Measurements from ENCODE around the gene PDE1A.
A peak's percentile ranks its signal among the peaks of the same experiment; 100 is the strongest.

The PDE1A gene

GRCh38 chr2:182197529-182197928 lies 229.3 kb downstream of the PDE1A start:
- no peak for DNase-seq (ENCODE audit: low read depth)

GRCh38 chr2:182193291-182193690 lies 233.5 kb downstream of the PDE1A start:
- DNase-seq (ENCODE audit: low read depth), result no peak

- no peak for DNase-seq (ENCODE audit: low read depth)
Observed at GRCh38 chr2:182191061-182191460, 235.8 kb downstream of the PDE1A start.

GRCh38 chr2:182187130-182187529 lies 239.7 kb downstream of the PDE1A start:
- no peak for DNase-seq (ENCODE audit: low read depth)

DNA sequence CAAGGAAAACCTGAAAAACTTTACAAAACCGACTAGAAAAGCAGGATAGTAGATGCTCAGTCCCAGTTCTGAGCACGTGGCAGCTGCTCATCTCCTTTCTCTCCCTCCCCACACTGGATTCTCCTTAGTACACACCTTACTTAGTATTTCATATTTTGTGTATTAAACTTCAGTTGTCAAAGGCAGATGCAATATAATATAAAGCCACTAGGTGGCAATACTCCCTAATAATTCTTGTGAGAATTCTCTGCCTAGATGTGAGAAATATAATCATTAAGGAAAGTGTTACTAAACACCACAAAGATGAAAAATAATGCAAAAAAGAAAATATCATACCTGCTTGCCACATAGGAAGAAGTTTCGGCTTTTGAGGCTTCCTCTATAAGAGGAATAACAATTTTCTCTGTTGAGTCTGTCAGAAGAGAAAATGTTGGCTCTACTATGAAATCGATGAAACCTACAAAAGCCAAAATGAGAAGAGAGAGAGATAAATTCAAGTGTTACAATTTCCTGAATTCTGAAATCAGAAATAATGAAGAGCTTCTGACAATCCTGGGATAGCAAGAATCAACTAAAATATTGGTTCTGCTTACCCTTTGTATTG lies 240.6 kb downstream of the PDE1A start:
- peak; percentile 46 for DNase-seq (ENCODE audit: low read depth)

DNA sequence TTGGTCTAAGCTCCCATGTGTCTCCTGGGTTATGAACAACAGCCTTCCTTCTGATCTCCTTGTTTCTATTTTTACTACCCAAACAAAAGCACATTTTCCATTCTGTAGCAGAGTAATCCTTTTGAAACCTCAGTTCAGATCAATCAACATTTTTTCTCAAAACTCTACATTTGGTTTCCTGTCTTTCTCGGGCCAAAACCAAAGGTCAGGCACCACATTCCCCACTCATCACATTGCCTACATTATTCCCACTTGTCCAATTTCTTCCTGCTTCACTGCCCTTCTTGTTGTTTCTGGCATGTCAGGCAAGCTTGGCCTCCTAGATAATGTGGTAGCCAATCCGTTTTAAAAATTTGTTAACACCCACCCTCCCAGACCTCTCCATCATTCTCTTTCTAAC lies 244.4 kb downstream of the PDE1A start:
- no peak for DNase-seq (ENCODE audit: low read depth)

GRCh38 chr2:182181381-182181780 lies 245.5 kb downstream of the PDE1A start:
- DNase-seq (ENCODE audit: low read depth), result no peak

GRCh38 chr2:182179176-182179575 lies 247.7 kb downstream of the PDE1A start:
- DNase-seq (ENCODE audit: low read depth), result no peak

DNA sequence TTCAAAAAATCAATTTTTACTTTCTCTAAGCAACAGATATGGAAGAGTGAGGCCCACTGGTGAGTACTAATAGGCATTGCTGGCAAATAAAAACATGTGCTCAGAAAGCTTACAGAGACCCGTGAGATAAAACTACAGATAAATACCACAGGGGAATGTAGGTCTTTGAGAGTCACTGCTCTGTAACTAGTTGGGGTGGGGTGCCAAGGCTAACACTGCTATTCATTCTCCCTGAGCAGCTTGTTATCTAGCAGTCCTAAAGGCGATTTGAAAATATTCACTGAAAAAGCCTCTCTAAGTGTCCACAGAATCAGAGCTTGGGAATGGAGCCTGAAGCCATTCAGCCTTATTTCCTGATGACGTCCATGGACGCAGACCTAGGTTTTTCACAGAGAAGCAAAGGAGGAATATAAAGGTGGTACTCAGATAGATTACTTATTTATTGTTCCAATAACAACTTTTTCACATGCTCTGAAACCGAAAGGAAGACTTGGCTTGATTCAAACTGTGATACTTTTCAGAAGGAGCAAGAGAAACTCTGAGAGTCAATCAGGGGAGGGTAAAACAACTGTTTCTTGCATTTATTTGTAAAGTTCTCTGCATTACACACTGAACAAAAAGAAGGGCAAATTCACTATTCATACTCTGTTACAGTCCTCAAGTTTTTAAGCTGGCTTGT lies 252.8 kb downstream of the PDE1A start:
- DNase-seq (ENCODE audit: low read depth), result peak; percentile 24

- DNase-seq (ENCODE audit: low read depth), result no peak
Observed at GRCh38 chr2:182170341-182170740, 256.5 kb downstream of the PDE1A start.

DNA sequence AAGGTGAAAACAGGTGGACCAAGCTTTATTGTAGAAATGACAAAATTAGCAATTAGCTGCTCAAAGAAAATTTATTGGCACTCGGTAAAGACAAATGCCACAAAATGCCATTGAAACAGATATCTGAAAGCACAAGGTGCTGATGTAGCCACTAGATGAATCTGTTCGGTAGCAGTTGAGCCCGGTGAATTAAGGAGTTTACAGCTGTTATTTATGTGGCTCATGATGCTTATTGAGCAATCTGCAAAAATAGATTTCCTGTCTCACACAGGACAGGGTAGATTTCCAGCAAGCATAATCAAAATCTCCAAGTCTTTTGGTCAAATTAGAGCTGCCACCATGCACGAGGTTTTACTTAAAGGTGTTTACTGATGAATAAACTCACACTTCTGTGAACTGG lies 259.0 kb downstream of the PDE1A start:
- DNase-seq (ENCODE audit: low read depth), result peak; percentile 33

- DNase-seq (ENCODE audit: low read depth), result no peak
Observed at GRCh38 chr2:182166841-182167240, 260.0 kb downstream of the PDE1A start.

DNA sequence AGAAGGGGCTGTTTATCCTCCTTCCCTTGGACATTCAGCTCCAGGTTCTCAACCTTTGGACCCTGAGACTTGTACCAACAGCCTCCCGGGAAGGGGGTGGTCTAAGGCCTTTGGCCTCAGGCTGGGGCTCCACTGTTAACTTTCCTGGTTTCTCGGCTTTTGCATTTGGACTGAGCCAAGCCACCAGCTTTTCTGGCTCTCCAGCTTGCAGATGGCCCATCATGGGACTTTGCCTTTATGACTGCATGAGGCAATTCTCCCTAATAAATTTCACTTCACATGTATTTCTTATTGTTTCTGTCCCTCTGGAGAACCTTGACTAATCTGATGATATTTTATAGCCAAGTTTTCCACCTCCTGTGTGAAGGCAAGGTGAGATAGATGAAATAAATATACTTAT lies 260.4 kb downstream of the PDE1A start:
- DNase-seq (ENCODE audit: low read depth), result no peak

DNA sequence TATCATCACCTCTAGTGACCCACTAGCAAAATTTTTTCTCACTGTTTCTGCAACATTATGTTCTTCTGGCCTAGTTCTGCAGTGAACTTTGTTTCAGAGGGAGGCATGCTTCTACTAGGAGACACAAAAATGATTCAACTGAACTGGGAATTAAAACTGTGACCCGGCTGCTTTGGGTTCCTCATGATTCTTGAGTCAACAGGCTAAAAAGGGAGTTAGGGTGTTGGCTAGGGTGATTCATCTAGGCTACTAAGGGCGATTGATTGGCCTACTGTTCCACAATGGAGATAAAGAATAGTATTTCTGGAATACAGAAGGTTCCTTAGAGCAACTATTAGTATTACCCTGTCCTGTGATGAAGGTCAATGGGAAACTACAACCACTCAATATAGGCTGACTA lies 261.6 kb downstream of the PDE1A start:
- DNase-seq (ENCODE audit: low read depth), result peak; percentile 34

GRCh38 chr2:182164686-182165085 lies 262.1 kb downstream of the PDE1A start:
- no peak for DNase-seq (ENCODE audit: low read depth)

DNA sequence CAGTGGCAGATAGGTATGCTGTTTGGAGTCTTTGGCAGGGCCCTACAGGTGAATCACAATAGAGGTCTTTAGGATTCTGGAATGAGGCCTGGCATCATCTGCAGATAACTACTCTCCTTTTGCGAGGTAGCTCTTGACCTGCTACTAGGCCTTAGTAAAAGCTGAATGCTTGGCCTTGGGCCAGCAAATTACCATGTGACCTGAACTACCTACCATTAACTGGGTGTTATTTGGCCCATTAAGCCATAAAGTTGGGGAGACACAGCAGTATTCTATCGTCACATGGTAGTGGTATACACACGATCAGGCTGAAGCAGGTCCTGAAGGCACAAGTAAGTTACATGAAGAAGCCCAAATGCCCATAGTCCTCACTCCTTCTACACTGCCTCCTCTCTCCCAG lies 263.0 kb downstream of the PDE1A start:
- no peak for DNase-seq (ENCODE audit: low read depth)

- no peak for DNase-seq (ENCODE audit: low read depth)
Observed at GRCh38 chr2:182148344-182148743, 278.5 kb downstream of the PDE1A start.

DNA sequence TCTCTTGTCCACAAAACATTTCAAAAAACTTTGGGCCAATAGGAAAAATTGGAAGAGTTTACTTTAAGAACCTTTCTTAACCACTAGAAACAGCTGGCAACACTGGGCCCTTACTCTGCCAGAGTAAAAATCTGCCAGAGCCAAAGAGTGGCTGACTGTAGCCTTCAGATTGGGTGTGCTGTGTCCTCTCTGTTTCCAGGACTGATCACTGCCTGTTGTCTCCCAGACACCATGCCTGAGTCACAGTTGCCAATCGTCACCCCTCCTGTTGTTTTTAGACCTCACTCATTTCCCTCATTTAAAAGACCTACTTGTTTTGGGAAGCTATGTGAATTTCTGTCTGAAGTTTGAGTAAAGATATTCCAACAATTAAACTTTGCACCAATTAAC lies 282.1 kb downstream of the PDE1A start:
- DNase-seq (ENCODE audit: low read depth), result no peak

DNA sequence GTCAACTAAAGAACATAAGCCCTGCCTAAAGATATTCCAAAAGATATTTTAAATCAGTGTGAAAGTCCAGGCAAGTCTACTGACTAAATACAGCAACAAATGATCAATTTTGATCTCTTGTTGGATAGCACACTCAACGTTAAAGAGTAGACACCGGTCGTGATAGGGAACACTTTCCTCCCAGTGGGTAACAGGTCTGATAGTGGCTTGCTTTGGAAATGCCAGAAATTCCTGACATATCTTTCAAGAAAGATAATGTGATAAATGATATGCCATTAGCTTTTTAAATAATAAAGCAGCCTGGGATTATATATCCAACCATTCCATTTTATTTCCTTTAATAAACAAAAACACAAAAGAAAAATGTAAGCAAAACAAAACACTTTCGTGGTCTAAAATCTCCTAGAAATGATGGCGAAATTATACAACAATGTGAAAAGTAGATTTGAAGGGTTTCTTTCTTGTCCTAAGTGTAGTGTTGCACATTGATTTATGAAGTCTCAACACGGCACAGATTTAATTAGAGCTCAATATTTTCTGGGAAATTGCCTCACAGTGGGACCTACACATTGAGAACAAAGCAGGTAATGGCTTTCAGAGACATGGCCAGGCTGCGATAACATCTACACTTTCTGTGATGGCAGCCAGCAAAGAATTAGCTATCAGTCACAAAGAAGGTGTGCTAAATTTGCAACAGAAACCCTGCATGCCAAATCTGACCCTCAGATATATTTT lies 282.6 kb downstream of the PDE1A start:
- DNase-seq (ENCODE audit: low read depth), result peak; percentile 23

DNA sequence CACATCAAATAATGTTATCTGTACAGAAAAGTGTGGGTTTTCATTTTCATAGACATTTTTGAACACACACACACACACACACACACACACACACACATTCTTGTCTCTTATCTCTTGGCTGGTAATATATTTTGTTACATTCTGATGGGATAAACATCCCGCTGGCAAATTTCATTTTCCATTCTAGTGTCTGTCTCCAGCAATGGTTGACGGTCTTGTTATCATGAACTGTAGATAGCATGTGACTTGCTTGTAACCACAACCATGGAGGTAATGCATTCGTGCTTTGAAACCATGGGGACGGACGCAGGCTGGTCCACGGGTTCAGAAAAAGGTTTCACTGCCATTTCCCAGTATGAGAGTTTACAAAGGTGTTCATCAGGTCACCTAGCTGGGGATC lies 284.8 kb downstream of the PDE1A start:
- peak; percentile 97 for DNase-seq (ENCODE audit: low read depth)

DNA sequence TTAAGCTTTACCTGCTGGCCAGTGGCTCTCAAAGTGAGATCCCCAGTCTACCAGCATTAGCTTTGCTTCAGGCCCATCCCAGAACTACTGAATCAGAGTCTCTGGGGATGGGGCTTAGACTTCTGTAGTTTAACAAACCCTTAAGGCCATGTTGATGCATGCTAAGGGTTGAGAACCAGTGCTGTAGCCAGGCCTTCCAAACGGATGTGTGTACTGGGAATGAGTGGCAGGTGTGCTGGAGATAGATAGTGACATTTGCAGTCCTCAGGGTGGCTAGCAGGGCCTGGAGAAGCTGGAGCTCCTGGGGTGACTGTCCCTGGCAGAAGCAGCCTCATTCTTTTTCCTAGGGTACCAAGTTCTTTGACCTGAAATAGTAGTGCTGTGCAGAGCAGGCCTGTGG lies 292.6 kb downstream of the PDE1A start:
- no peak for DNase-seq (ENCODE audit: low read depth)

- peak; percentile 62 for DNase-seq (ENCODE audit: low read depth)
Observed at GRCh38 chr2:182133195-182133891, 293.5 kb downstream of the PDE1A start.

DNA sequence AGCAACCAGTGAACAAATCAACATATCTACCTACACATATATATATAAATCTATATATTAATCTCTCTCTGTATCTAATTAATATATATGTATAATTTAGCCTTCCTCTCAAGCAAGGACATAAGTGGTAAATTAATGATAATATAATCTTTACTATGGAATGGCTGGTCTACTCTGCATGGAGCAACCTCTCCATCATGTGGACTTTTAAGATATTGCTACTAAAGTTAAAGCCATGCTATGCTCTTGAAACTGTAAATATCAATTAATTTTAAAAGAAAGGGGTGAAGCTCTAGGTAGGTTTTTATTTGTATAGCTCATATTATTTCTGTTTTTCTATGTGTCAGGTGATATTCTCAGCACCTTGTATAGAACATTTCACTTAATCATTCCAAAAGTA lies 294.2 kb downstream of the PDE1A start:
- no peak for DNase-seq (ENCODE audit: low read depth)

All from amniotic epithelial cell (primary cell).